H1 (cell line): Measurements from ENCODE around the gene MAPRE3. TPM values are rescaled to one million over a fixed set of nuclear protein-coding genes. Genes with fewer than 3 reads are reported as not detected.

Experiments used
- CTCF ChIA-PET: fragments of 300-600 bp; sonication (Branson Sonifier 250); formaldehyde crosslinking; loops from one replicate; lab custom pipeline; 2021; ENCODE audit not compliant: partially characterized antibody; lab: Charles Lee
- POLR2A ChIA-PET: fragments of 300-600 bp; sonication (Branson Sonifier 250); formaldehyde crosslinking; loops from one replicate; lab custom pipeline; 2021; ENCODE audit warnings: inconsistent platforms; ENCODE audit not compliant: partially characterized antibody; lab: Charles Lee
- DNase-seq, 2 experiments: peaks; one replicate each; pipeline versions ENCODE4 v3.0.0 to v3.0.0-alpha.2; 2010 to 2022; ENCODE audit warnings: low spot score in 2 of 2, low read depth in 1 of 2, mixed read lengths in 1 of 2
- FAIRE-seq: peaks from 2 replicates; lab custom pipeline; 2011; peaks lifted over from hg19 to GRCh38; lab: Jason Lieb, UNC
- H2AFZ ChIP-seq: 2 replicates; pipeline ENCODE4 v1.8.1; 2012; ENCODE audit warnings: low read length, inconsistent platforms
- H2AK5ac ChIP-seq: 2 replicates; pipeline ENCODE4 v1.6.1; 2013; ENCODE audit warnings: low read depth, low read length
- H2BK120ac ChIP-seq: replicated peaks from 2 replicates; pipeline ENCODE3; 2013; ENCODE audit warnings: low read depth, low read length, inconsistent platforms
- H2BK12ac ChIP-seq: 2 replicates; pipeline ENCODE4 v1.6.1; 2013; ENCODE audit warnings: low read depth, low read length
- H2BK15ac ChIP-seq: 2 replicates; pipeline ENCODE4 v1.6.1; 2013; ENCODE audit warnings: low read length
- H2BK20ac ChIP-seq: 2 replicates; pipeline ENCODE4 v1.6.1; 2013; ENCODE audit warnings: low read length
- H2BK5ac ChIP-seq: 2 replicates; pipeline ENCODE4 v1.6.1; 2013; ENCODE audit warnings: low read depth, low read length
- H3K14ac ChIP-seq: 2 replicates; pipeline ENCODE4 v1.6.1; 2013; ENCODE audit warnings: inconsistent platforms; ENCODE audit not compliant: insufficient read length
- H3K18ac ChIP-seq: 2 replicates; pipeline ENCODE4 v1.6.1; 2013; ENCODE audit warnings: low read length; ENCODE audit errors: extremely low read depth
- H3K23ac ChIP-seq: 2 replicates; pipeline ENCODE4 v1.6.1; 2013; ENCODE audit warnings: inconsistent platforms; ENCODE audit not compliant: insufficient read length
- H3K23me2 ChIP-seq: 2 replicates; pipeline ENCODE4 v1.6.1; 2013; ENCODE audit warnings: low read depth, low read length
- H3K27ac ChIP-seq: 2 replicates; pipeline ENCODE4 v1.6.1; 2011; ENCODE audit warnings: low read depth, low read length, inconsistent platforms
- H3K27me3 ChIP-seq, 4 experiments: replicated peaks in 1 of 4; 1 replicate in 1 of 4; 2 replicates in 3 of 4; pipeline versions ENCODE4 v1.6.1 to v1.8.1; 2011 to 2013; ENCODE audit warnings: low read length in 3 of 4, mild to moderate bottlenecking in 3 of 4, inconsistent platforms in 2 of 4, mixed read lengths in 2 of 4, moderate library complexity in 1 of 4; ENCODE audit not compliant: control insufficient read depth in 3 of 4, insufficient read depth in 3 of 4; ENCODE audit errors: extremely low read depth in 1 of 4
- H3K36me3 ChIP-seq, 4 experiments: 2 replicates each; pipeline versions ENCODE4 v1.6.1 to v1.8.1; 2011 to 2013; ENCODE audit warnings: mild to moderate bottlenecking in 4 of 4, low read length in 3 of 4, moderate library complexity in 2 of 4, control low read depth in 1 of 4, inconsistent platforms in 1 of 4; ENCODE audit not compliant: insufficient read depth in 4 of 4, control insufficient read depth in 2 of 4
- H3K4ac ChIP-seq: replicated peaks from 2 replicates; pipeline ENCODE3; 2013; ENCODE audit warnings: low read length, low read depth, mixed read lengths, inconsistent platforms; ENCODE audit not compliant: insufficient read length
- H3K4me1 ChIP-seq, 4 experiments: replicated peaks in 1 of 4; 1 replicate in 1 of 4; 2 replicates in 3 of 4; pipeline versions ENCODE4 v1.6.1 to v1.8.1; 2011 to 2013; ENCODE audit warnings: low read length in 3 of 4, inconsistent platforms in 2 of 4, mixed read lengths in 1 of 4; ENCODE audit not compliant: insufficient read depth in 4 of 4, control insufficient read depth in 3 of 4
- H3K4me2 ChIP-seq, 2 experiments: 2 replicates each; pipeline versions ENCODE4 v1.6.1 to v1.8.1; 2011 to 2013; ENCODE audit warnings: low read depth in 2 of 2, low read length in 2 of 2, control low read depth in 1 of 2, inconsistent platforms in 1 of 2, mild to moderate bottlenecking in 1 of 2; ENCODE audit not compliant: insufficient read depth in 1 of 2
- H3K4me3 ChIP-seq, 4 experiments: fragments of 200-600, 300-600 bp in 1 of 4; sonication (generic), shearing (Covaris generic), sonication (Bioruptor Twin) in 1 of 4; 2 replicates each; pipeline versions ENCODE4 v1.5.1 to v1.8.1; 2011 to 2016; ENCODE audit warnings: low read length in 4 of 4, low read depth in 3 of 4, control low read depth in 2 of 4, inconsistent platforms in 2 of 4, mild to moderate bottlenecking in 2 of 4, mixed read lengths in 1 of 4, moderate library complexity in 1 of 4; ENCODE audit not compliant: insufficient read depth in 2 of 4; ENCODE audit errors: extremely low read depth in 1 of 4
- H3K56ac ChIP-seq: replicated peaks from 2 replicates; pipeline ENCODE3; 2013; ENCODE audit warnings: low read depth, mild to moderate bottlenecking, mixed read lengths, low read length, inconsistent platforms; ENCODE audit not compliant: insufficient read length
- H3K79me1 ChIP-seq: 2 replicates; pipeline ENCODE4 v1.6.1; 2013; ENCODE audit warnings: low read depth, low read length, control low read depth
- H3K79me2 ChIP-seq, 2 experiments: 2 replicates each; pipeline versions ENCODE4 v1.6.1 to v1.8.1; 2012 to 2013; ENCODE audit warnings: low read length in 2 of 2, mild to moderate bottlenecking in 2 of 2, inconsistent platforms in 1 of 2; ENCODE audit not compliant: insufficient read depth in 2 of 2, control insufficient read depth in 1 of 2
- H3K9ac ChIP-seq, 4 experiments: replicated peaks in 1 of 4; 1 replicate in 1 of 4; 2 replicates in 3 of 4; pipeline versions ENCODE4 v1.6.1 to v1.8.1; 2011 to 2013; ENCODE audit warnings: low read depth in 3 of 4, low read length in 3 of 4, control low read depth in 2 of 4, mild to moderate bottlenecking in 2 of 4, moderate library complexity in 2 of 4, inconsistent platforms in 1 of 4; ENCODE audit errors: extremely low read depth in 1 of 4
- H3K9me3 ChIP-seq, 2 experiments: 2 replicates each; pipeline versions ENCODE4 v1.6.1 to v1.8.1; 2012 to 2013; ENCODE audit warnings: mild to moderate bottlenecking in 2 of 2, moderate library complexity in 2 of 2, control low read depth in 1 of 2, inconsistent platforms in 1 of 2, low read depth in 1 of 2, low read length in 1 of 2, mixed read lengths in 1 of 2; ENCODE audit not compliant: insufficient read depth in 2 of 2
- H4K20me1 ChIP-seq, 2 experiments: replicated peaks in 1 of 2; 2 replicates each; pipeline versions ENCODE3 to v1.8.1; 2011 to 2013; ENCODE audit warnings: inconsistent platforms in 2 of 2, low read length in 2 of 2, mild to moderate bottlenecking in 1 of 2; ENCODE audit not compliant: insufficient read depth in 2 of 2, control insufficient read depth in 1 of 2
- H4K5ac ChIP-seq: 2 replicates; pipeline ENCODE4 v1.6.1; 2013; ENCODE audit warnings: low read length, low read depth, mixed read lengths, inconsistent platforms; ENCODE audit not compliant: insufficient read length
- H4K8ac ChIP-seq: 2 replicates; pipeline ENCODE4 v1.8.0; 2013; ENCODE audit warnings: mild to moderate bottlenecking, moderate library complexity, low read length, inconsistent platforms; ENCODE audit not compliant: insufficient read depth; ENCODE audit errors: extremely low read depth
- H4K91ac ChIP-seq: replicated peaks from 2 replicates; pipeline ENCODE3; 2013; ENCODE audit warnings: low read length, mixed read lengths, inconsistent platforms; ENCODE audit not compliant: insufficient read length
- CHD1 ChIP-seq: IDR thresholded peaks from 2 replicates; pipeline ENCODE4 v1.6.1; 2012; ENCODE audit warnings: low read depth, low read length, improper control_type of control experiment
- CHD2 ChIP-seq: IDR thresholded peaks from 2 replicates; pipeline ENCODE4 v1.6.1; 2012; ENCODE audit warnings: low read length, improper control_type of control experiment
- CTBP2 ChIP-seq: IDR thresholded peaks from 2 replicates; pipeline ENCODE4 v1.7.0; 2011; ENCODE audit warnings: borderline replicate concordance, mild to moderate bottlenecking, moderate library complexity, mixed read lengths, low read length; ENCODE audit not compliant: insufficient read depth, insufficient read length
- GABPA ChIP-seq: IDR thresholded peaks from 2 replicates; pipeline ENCODE4 v1.6.1; 2011; ENCODE audit warnings: mild to moderate bottlenecking, low read length, moderate library complexity, borderline replicate concordance; ENCODE audit not compliant: insufficient read depth
- PHF8 ChIP-seq: fragments of 200-600 bp; sonication (generic); conservative IDR thresholded peaks from 2 replicates; pipeline ENCODE4 v1.7.1; 2012; ENCODE audit warnings: low read depth, mild to moderate bottlenecking, inconsistent platforms, low read length, moderate library complexity
- POU5F1 ChIP-seq: IDR thresholded peaks from 2 replicates; pipeline ENCODE4 v1.6.1; 2011; ENCODE audit warnings: low read depth, mild to moderate bottlenecking, low read length, moderate library complexity
- SIRT6 ChIP-seq: IDR thresholded peaks from one replicate; pipeline ENCODE4 v1.7.1; 2012; ENCODE audit warnings: low read length, inconsistent platforms
- SIX5 ChIP-seq: IDR thresholded peaks from 2 replicates; pipeline ENCODE4 v1.6.1; 2011; ENCODE audit warnings: mild to moderate bottlenecking, low read depth, low read length
- TAF7 ChIP-seq: optimal IDR thresholded peaks from 2 replicates; pipeline ENCODE3; 2011; ENCODE audit warnings: low read depth, mild to moderate bottlenecking, inconsistent platforms, low read length, moderate library complexity, borderline replicate concordance
- TBP ChIP-seq: IDR thresholded peaks from 2 replicates; pipeline ENCODE4 v1.6.1; 2011; ENCODE audit warnings: low read depth, low read length, improper control_type of control experiment
- WGBS, 2 experiments: shearing (Covaris generic) in 1 of 2; methylation state at CpG; one replicate each; pipeline versions ENCODE4 v1.1.6 to v1.1.7; 2013 to 2015; ENCODE audit warnings: low lambda C conversion rate in 2 of 2, mixed read lengths in 2 of 2, inconsistent platforms in 1 of 2, low coverage in 1 of 2, missing lambda C conversion rate in 1 of 2; ENCODE audit not compliant: insufficient replicate concordance in 2 of 2, insufficient coverage in 1 of 2, insufficient read length in 1 of 2; ENCODE audit errors: extremely low coverage in 1 of 2, missing lambda C conversion rate in 1 of 2; 5-methylcytosine and 5-hydroxymethylcytosine counted together
- polyA plus RNA-seq, 7 experiments: library from polyadenylated mRNA; depleted of rRNA in 3 of 7; stranded (reverse) in 5 of 7; unstranded in 2 of 7; fragments of >200 nt in 5 of 7; fragments of 200-250 nt in 2 of 7; gene quantifications; 1 replicate in 5 of 7; 2 replicates in 1 of 7; 4 replicates in 1 of 7; pipeline versions ENCODE4 v1.2.1 to v1.2.3, GENCODE V29; 2011 to 2013; ENCODE audit warnings: missing spikeins in 2 of 7, mixed read lengths in 2 of 7
- total RNA-seq: library from RNA; stranded (reverse); fragmentation: NEBNext Ultra II Directional; extraction: Animal tissue kit (Norgen Biotek cat#: 25700); gene quantifications from 2 replicates; pipeline ENCODE4 v1.2.1, GENCODE V29; 2021
- TF ChIP-seq, protein P1 (sequence below): IDR thresholded peaks from 2 replicates; pipeline ENCODE4 v1.6.1; 2012; ENCODE audit warnings: low read length, inconsistent platforms

Gene MAPRE3
- total and polyA plus RNA-seq, 2 of the 8 experiments (the other 6 are each of a cell fraction or from before 2014, with no cell fraction given) = 4.9 to 6.6 TPM

DNA sequence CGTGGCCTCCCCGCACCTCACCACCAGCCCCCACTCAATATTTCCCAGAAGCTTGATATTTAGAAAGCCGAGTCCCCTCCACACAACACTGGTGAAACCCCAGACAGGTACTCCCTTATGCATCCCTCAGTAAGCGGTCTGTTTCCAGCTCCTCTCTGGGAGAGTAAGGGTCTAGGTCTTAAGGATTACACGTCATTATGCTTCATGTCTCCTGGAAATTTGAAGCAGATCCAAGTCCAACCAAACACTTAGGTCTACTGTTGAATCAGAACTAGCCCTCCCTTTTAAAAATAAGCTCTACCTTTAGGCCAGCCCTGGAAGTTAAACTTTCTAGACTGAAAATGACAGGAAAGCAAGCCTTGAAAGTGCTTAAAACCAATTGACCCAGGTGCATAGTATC, 102.5 kb downstream of the MAPRE3 start:
- no peak for DNase-seq
- no peak overlapping the region for H3K23ac ChIP-seq
- peaks cover 0 to 7% (median 4%) of the 10 kb centered on the region in 4 experiments; a peak in 5 of 7 replicates for H3K4me1 ChIP-seq
- no peak overlapping the region for H3K18ac ChIP-seq
- no peaks in the 10 kb centered on the region for H3K9me3 ChIP-seq
- H2BK5ac ChIP-seq = no peak overlapping the region
- peak overlapping the region; percentile 51 for H4K5ac ChIP-seq
- peak overlapping the region; percentile 85 to 99 for H3K4me2 ChIP-seq
- no peak overlapping the region for H3K14ac ChIP-seq
- H3K27ac ChIP-seq = no peak overlapping the region
- no peak overlapping the region for H3K4ac ChIP-seq
- H3K79me1 ChIP-seq = peaks cover 12% of the 10 kb centered on the region; the same call in 1 of the 2 replicates
- peaks cover 0 to 12% of the 10 kb centered on the region in 2 experiments; a peak in 3 of 4 replicates for H3K79me2 ChIP-seq
- peak overlapping the region; percentile 82 to 99 (median 93); a peak in 7 of 8 replicates for H3K4me3 ChIP-seq
- peaks cover 14% of the 10 kb centered on the region; the same call in 1 of the 2 replicates for H3K23me2 ChIP-seq
- H4K91ac ChIP-seq = no peak overlapping the region
- no peak overlapping the region for H3K56ac ChIP-seq
- 0 out of 2 replicates have a peak overlapping the region, but pooled peaks have one; percentile 3 for H2BK20ac ChIP-seq
- H2AK5ac ChIP-seq = no peak overlapping the region
- peak overlapping the region; percentile 28; the same call in 1 of the 2 replicates for H2AFZ ChIP-seq
- ChIA-PET POLR2A (interaction anchor here (0.9 to 18.5 kb wide), 7 partner anchors 10 to 79 kb away, joined by 3 to 441 read pairs (median 3); partner anchors contain the start of gene AGBL5), CTCF (interaction anchor here (0.9 to 2.7 kb wide), 9 partner anchors 8 to 130 kb away, joined by 3 to 20 read pairs (median 6); partner anchors contain the start of genes KHK and PREB)
- 65% methylated on average over 5 of the region's 5 CpGs; no CpG with 5 or more reads in 1 of the 2 experiments for WGBS, 2 experiments
- H3K27me3 ChIP-seq = 0 out of 7 replicates have a peak, but pooled peaks cover 0 to 3% (median 0%) of the 10 kb centered on the region in 4 experiments
- no peak overlapping the region for H2BK12ac ChIP-seq
- H3K9ac ChIP-seq = no peak overlapping the region
- no peak overlapping the region for H4K8ac ChIP-seq
- peaks cover 7 to 20% (median 12%) of the 10 kb centered on the region in 4 experiments; a peak in 7 of 8 replicates for H3K36me3 ChIP-seq
- no peak overlapping the region for H2BK120ac ChIP-seq
- peaks cover 0 to 6% of the 10 kb centered on the region in 2 experiments for H4K20me1 ChIP-seq
- FAIRE-seq = no peak
- H2BK15ac ChIP-seq = no peak overlapping the region
- TF ChIP-seq CHD2 = no peak
- no peak for TF ChIP-seq CTBP2
- no peak for TF ChIP-seq SIRT6
- no peak for TF ChIP-seq PHF8
- no peak for TF ChIP-seq GABPA
- TF ChIP-seq, protein P1, sequence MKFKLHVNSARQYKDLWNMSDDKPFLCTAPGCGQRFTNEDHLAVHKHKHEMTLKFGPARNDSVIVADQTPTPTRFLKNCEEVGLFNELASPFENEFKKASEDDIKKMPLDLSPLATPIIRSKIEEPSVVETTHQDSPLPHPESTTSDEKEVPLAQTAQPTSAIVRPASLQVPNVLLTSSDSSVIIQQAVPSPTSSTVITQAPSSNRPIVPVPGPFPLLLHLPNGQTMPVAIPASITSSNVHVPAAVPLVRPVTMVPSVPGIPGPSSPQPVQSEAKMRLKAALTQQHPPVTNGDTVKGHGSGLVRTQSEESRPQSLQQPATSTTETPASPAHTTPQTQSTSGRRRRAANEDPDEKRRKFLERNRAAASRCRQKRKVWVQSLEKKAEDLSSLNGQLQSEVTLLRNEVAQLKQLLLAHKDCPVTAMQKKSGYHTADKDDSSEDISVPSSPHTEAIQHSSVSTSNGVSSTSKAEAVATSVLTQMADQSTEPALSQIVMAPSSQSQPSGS = no peak
- no peak for TF ChIP-seq POU5F1
- TF ChIP-seq SIX5 = no peak
- TF ChIP-seq TAF7 = no peak
- TF ChIP-seq TBP = no peak
- no peak for TF ChIP-seq CHD1
